GM12864 (cell line): Measurements from ENCODE around the gene PGGHG.

Source experiments
- DNase-seq: peaks from one replicate; pipeline ENCODE4 v3.0.0-alpha.2; 2011; ENCODE audit warnings: low read depth
- H3K4me3 ChIP-seq: 2 replicates; pipeline ENCODE4 v1.5.1; 2011; ENCODE audit warnings: mild to moderate bottlenecking, low read depth, low read length, control low read depth
- TF ChIP-seq, protein P1 (sequence below): IDR thresholded peaks from 2 replicates; pipeline ENCODE4 v1.5.1; 2011; ENCODE audit warnings: low read depth, mild to moderate bottlenecking, moderate library complexity, low read length, control low read depth, inconsistent platforms; ENCODE audit errors: missing control alignments

Gene PGGHG

DNA sequence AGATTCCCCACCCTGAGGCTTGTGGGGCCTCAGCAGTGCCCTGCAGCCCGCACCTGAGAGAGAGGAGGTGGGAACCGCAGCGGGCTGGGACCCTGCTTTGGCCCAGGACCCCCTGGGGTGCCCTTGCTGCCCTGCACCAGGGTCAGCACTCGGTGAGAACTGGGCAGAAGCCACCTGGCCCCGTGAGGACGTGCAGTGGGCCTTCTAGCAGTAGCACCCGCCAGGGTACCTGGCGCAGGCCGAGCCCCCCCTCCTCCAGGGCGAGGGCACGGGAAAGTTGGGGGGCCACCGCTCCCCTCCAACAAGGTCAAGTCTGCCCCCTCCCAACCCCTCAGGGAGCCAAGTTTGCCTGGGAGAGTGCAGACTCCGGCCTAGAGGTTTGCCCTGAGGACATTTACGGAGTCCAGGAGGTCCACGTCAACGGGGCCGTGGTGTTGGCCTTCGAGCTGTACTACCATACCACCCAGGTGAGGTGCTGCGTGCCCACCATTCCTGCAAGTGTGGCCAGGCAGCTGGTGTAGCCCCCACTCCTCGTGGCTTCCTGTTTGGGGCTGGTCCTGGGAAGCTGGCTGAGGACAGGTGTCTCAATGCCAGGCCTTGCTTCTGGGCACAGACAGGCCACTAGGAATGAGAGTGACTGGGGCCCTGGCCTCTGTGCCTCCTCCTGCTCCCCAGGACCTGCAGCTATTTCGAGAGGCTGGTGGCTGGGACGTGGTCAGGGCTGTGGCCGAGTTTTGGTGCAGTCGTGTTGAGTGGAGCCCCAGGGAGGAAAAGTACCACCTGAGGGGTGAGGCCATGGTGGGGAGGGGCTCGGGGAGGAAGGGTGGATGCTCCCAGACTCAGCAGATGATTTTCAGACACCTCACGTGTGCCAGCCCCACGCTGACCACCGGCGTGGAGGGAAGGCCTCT is 3.5 kb downstream of the PGGHG start:
- TF ChIP-seq, protein P1, sequence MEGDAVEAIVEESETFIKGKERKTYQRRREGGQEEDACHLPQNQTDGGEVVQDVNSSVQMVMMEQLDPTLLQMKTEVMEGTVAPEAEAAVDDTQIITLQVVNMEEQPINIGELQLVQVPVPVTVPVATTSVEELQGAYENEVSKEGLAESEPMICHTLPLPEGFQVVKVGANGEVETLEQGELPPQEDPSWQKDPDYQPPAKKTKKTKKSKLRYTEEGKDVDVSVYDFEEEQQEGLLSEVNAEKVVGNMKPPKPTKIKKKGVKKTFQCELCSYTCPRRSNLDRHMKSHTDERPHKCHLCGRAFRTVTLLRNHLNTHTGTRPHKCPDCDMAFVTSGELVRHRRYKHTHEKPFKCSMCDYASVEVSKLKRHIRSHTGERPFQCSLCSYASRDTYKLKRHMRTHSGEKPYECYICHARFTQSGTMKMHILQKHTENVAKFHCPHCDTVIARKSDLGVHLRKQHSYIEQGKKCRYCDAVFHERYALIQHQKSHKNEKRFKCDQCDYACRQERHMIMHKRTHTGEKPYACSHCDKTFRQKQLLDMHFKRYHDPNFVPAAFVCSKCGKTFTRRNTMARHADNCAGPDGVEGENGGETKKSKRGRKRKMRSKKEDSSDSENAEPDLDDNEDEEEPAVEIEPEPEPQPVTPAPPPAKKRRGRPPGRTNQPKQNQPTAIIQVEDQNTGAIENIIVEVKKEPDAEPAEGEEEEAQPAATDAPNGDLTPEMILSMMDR, result no peak
- no peak for DNase-seq

GRCh38 chr11:293271-293851 is 4.4 kb downstream of the PGGHG start:
- no peak overlapping the region for H3K4me3 ChIP-seq
- no peak for DNase-seq
- TF ChIP-seq, protein P1, result no peak

More for the DNA sequence above, 3.5 kb downstream of the PGGHG start:
- no peak overlapping the region for H3K4me3 ChIP-seq

GRCh38 chr11:293852-294661 is 5.1 kb downstream of the PGGHG start:
- no peak for DNase-seq
- H3K4me3 ChIP-seq, result no peak overlapping the region
- TF ChIP-seq, protein P1, result no peak

DNA sequence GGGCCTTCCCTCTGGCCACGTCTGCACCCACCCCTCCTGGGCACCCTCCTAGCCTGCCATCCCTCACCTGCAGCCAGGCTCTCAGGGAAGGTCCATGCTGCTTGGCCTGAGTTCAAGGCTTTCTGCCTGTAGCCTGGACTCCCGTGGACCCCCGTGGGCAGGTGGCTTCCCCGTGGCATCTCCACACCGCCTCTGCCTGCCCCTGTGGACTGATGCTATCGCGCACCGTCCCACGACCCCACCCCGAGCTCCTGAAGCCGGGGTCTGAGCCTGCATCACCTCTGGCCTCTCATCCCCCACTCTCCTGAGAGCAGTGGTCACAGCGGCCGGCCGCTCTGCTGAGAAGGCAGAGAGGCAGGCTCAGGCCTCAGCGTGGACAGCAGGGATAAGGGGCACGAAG is 5.9 kb downstream of the PGGHG start:
- no peak overlapping the region for H3K4me3 ChIP-seq
- DNase-seq, result no peak
- TF ChIP-seq, protein P1, result no peak

- H3K4me3 ChIP-seq, result no peak overlapping the region
- TF ChIP-seq, protein P1, result no peak
- no peak for DNase-seq
Observed at GRCh38 chr11:295351-296170, 6.6 kb downstream of the PGGHG start.
